Stimulated activated CD8-positive, alpha-beta memory T cell treated with anti-CD3 and anti-CD28 coated beads, Interleukin-7, amount 100 ng/mL, for 24 hours (primary cell): ENCODE data around the gene TSEN2.
"Not testable (repeated sequence)": the region's sequence is repeated elsewhere in the genome, so short reads cannot be mapped to it uniquely, and the experiment has no call there.

Experiments
- DNase-seq: peaks from one replicate; pipeline ENCODE4 v3.0.0-alpha.2; 2020; ENCODE audit warnings: low read depth

The TSEN2 gene

DNA sequence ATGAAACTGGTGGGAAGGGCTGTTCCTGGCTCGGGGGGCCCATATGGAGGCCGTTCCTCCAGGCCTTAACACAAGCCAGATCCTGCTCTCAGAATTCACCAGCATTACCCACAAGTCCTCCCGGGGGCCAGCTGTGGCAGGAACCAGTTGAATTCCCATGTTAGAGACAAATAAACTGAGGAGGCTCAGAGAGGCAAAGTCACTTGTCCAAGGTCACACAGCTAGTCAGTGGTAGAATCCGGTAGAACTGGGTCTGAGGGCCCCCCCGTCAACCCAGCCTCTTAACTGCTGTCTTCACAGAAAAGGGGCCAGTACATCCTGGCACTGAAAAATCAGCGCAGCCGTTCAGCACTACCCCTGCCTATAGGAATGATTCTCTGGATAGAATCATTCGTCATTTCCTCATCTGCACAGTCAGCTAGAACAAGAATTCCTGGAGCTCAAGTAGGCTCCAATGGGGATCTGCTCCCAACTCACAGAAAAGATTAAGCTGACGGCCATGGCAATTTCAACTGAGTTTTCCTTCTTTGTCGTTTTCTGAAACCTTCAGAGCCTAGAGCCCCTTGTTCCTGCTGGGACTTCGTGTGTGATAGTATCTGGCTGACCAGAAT, 12.2 kb upstream of the TSEN2 start:
- DNase-seq: no peak

DNA sequence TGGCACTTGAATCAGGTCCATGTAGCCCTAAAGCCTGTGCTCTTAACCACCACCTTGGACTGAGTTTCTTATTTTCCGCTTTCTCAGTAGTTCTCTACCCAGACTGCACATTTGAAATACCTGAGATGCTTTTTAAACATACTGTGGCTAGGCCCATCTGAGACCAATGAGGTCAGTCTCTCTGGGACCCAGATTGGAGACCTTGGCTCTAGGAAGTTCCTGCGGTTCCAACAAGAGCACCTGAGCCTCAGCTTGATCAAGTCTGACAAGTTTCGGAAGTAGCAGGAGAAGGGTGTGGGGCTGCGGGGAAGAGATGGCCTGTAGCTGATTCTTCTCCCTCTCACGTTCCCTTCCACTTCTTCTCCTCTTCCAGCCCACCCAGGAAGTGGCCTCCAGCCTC, 11.5 kb upstream of the TSEN2 start:
- no peak for DNase-seq

DNA sequence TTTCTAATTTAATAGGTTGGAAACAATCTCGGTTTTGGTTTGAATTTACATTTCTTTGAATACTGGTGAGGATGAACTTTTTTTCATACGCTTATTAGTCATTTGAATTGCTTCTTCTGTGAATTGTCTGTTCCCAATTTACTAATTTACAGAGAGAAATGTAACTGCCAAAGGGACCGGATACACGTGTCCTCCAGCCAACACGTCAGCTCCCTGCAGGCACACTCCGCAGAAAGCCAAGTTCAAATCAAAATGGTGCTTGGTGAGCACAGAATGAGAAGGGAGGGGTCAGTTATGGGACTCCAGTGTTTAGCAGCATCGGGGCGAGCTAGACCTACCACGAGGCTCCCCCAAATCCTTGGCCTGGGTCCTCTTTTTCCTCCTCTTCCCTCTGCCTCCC, 10.8 kb upstream of the TSEN2 start:
- no peak for DNase-seq

DNA sequence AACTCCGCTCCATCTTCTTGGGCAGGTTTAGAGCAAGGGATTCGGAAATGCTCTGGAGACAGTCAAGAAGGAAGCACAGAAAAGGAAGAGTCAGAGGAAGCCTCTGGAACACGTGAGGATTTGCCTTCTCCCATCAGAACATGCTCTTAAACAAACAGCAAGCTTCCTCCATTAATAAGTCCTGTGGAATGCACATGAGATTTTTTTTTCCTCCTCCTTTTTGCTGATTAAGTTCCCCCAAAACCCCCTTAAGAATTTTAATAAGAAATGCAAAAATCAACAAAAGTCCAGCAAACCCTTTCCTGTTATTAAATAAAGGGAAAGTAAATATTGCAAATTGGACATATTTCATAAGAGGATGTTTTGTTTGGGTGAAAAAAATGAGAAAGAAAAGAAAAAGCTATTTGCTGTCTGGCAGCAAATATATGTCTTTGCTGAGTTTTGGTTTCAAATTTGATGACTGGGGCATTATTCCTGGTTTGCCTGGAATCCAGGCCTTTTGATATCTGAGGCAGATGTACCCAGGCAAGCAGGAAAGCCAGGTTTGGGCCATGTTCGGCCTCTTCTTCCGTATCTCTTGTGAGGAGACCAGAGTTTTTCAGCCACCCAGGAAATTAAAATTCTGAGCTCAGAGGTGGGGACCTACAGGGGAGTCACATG, 7.9 kb upstream of the TSEN2 start:
- no peak for DNase-seq

DNA sequence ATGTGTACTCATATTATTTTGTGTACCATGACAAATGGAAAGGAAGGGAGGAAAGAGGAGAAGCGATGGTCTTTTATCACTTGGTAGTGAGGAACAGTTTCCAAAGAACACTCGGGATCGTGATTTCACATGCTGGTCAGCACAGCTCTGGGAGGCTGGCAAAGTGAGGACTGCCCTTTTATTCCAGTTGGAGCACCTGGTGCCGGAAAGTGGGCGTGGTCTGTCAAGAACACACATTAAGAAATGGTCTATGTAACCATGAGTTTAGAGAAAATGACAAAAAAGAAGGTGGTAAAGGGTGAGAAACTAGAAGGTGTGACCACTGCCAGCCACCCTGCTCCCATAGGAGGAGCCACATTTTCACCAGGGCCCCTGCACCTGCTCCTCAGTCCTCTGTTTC, 7.0 kb upstream of the TSEN2 start:
- no peak for DNase-seq

DNA sequence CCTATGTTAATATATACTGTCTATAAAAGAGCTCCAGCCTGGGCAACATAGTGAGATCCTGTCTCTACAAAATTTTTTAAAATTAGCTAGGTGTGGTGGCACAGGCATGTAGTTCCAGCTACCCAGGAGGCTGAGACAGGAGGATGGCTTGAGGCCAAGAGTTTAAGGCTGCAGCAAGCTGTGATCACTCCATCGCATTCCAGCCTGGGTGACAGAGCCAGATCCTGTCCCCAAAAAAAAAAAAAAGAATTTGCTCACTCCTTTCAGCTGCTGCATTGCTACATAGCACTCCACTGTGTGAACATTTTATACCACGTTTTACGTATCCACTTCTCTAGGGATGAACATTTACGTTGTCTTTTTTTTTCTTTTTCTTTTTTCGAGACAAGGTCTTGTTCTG, 6.0 kb upstream of the TSEN2 start:
- DNase-seq: no peak

DNA sequence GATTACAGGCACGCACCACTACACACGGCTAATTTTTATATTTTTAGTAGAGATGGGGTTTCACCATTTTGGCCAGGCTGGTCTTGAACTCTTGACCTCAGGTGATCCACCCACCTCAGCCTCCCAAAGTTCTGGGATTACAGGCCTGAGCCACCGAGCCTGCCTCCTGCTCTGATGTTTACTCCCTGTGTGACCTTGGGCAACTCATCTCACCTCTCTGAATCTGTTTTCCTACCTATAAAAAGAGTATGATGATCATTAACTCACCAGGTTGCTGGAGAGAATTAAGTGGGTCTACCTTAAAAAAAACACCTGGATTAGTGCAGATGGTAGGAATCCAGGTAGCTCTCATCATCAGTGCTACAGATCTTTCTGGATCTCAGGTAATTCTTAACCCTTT, 5.1 kb upstream of the TSEN2 start:
- DNase-seq: not testable (repeated sequence)

DNA sequence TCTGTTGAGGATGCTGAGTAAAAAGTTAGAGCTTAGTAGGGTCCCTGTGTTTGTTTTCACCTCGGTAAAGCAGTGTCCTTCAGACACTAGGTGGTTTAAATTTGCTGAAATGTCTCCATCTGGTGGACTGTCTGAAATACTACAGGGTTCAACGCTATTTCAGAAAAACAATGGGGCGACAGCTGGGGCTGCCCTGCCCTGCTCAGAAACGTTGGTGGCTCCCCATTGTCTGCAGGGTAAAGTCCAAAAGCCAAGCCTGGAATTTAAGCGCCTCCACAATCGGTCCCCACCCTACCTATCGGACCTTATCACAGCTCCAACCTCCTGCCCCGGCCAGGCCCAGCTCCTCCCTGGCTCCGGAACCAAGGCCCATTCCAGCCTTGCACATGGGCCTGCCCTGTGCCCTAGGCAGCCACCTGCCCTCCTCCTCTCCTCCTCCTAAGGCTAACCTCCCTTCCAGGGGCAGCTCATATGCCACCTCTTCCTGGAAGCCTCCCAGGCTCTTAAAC, 4.3 kb upstream of the TSEN2 start:
- DNase-seq: no peak

DNA sequence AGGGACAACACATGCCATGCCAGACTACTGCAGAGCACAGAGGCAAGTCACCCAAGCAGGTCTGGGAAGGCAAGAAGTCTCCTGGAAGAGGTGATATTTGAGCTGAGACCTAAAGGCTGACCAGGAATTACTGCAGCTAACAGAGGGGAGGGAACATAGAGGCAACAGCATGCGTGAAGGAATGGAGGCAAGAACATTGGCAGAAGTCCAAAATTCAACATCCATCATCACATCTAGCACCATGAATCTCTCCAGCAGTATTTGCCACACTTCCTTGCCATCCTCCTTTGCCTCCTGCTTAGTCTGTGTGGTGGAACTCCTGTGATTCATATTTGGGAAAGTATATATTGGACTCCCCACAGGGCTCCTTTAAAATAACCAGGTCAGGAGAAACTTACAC, 870 bp upstream of the TSEN2 start:
- no peak for DNase-seq

DNA sequence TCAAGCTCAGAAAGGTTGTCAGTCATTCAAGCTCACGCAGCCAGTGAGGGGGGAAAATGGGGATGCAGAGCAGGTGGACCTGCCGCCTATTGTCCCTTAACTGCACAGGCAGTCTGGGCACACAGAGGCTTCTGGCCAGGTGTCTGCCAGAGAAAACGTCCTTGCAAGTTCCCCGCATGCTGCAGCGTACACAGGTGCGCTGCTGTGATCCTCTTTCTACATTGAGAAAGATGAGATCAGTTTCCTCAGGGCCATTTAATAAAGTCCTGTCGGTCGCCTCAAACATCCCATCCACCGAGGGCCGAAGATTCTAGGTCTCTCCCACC, 445 bp upstream of the TSEN2 start:
- no peak for DNase-seq

DNA sequence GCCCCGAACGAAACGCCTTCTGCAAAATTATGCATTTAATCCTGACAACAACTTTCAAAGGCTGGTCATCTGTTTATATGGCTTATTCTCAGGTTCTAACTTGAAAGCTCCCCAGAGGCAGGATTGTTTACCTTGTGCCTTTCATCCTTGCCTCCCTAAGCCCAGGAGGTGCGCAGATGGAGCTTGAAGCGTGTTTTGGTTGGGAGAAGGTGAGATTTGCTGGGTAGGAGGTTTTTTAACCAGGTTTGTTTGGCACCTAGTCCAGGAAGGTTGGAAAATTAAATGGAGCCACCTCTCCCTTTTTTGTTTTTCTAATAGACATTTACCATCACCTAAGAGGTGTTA, 675 bp downstream of the TSEN2 start:
- no peak for DNase-seq

DNA sequence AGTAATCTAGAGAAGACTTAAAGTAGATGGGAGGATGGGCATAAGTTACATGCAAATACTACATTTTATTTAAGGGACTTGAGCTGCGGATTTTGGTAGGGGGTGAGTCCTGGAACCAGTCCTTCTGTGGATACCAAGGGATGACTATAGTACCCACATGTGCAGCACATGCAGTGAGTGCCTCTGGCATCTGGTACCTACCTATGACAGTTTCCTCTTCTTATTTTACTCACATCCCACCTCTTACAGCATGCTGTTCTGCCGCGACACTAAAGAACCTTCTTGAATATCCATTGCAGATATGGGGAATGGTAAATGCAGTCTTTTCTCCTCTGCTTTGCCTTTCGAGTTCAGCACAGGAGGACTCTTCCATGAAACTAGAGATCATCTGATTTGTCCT, 1.7 kb downstream of the TSEN2 start:
- DNase-seq: no peak

DNA sequence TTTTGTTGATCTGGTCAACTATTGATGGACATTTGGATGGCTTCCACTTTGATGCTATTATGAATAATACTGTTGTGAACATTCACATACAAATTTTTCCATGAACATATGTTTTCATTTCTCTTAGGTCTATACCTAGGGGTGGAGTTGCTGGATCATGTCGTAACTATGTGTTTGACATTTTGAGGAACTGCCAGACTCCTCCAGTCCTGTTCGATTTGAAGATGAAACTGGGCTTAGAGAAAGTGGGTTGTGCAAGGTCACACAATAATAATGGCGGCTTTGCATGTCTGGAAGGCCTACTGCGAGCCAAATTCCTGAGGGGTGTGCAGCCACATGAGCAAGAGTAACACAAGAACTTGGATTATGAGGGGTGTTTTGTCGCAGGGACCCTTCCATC, 2.6 kb downstream of the TSEN2 start:
- no peak for DNase-seq

DNA sequence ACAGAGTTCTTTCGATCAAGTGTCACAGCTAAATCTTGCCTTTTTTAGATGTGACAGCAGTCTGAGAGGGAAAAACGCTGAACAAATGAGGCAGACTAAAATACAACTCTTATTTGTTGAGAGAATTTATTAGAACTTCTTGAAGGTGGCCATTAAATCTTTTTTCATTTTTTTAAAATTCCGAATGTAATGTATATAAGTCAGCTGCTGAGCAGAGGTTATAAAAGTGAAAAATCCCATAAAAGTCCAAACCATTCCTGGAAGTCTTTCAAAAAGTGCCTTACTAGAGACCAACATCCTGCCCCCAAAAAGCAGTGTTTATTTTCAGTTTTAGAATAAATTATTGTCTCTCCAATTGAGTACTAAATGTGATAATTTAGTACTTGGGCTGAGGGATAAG, 3.1 kb downstream of the TSEN2 start:
- DNase-seq: no peak

DNA sequence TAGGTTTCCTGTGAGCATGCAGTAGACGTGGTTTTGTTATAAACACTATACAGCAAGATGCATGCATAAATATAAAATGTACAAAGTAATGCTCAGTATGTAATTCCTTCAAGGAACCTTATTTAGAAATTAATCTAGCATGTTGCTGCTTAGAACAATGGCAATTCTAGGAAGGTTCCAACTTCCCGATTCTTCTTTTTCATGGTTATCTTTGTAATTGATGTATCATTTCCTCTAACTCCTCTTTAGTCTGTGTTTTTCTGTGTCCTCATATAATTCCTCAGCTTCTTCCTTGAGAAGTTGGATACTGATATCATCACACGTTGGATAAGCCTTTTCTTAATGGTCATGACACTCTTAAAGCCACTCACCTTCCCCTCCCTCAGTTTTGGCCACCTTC, 3.5 kb downstream of the TSEN2 start:
- DNase-seq: no peak

DNA sequence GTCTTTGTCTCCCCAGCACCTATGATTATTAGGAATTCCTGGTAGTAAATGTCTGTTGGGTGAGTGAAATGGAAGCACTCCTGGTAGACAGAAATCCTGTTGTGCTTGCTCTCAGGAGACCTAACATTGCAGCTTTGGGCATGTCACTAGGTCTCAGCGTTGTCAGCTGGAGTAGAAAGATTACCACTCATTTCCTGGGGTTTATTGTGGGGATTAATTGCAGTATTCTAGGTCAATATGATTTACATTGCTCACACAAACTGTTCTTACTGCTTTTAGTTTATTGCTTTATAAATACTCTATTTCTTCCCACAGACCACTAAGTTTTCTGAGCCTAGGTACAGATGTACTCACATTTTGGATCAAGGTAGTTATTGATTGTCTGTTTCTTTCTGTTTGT, 5.1 kb downstream of the TSEN2 start:
- no peak for DNase-seq

DNA sequence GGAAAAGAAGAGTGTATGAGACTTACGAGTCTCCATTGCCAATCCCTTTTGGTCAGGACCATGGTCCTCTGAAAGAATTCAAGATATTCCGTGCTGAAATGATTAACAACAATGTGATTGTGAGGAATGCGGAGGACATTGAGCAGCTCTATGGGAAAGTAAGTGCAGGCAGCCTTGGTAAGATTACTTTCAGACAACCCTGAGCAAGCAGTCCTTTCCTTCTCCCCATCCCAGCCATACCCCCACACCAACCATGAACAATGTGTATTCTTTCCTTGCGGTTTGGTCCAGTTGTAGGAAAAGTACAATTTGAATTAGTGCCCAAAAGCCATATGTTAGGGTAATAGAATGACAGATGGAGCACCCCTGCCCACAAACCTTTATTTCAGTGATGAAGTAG, 5.6 kb downstream of the TSEN2 start:
- no peak for DNase-seq

DNA sequence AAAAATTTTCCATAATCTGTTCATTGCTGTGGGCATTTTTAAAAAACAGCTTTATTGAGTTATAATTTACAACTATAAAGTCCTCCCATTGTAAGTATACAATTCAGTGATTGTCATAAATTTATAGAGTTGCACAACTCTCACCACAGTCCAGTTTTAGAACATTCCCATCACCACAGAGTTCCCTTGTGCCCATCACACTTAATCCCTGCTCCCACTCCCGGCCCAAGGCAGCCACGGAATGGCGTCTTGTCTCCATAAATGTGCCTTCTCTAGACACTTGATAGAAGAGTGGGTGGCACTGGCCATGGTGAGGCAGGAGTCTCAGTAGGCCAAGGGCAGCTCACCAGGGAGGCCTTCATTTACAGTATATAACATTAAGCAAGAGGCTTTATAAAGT, 6.3 kb downstream of the TSEN2 start:
- DNase-seq: no peak

DNA sequence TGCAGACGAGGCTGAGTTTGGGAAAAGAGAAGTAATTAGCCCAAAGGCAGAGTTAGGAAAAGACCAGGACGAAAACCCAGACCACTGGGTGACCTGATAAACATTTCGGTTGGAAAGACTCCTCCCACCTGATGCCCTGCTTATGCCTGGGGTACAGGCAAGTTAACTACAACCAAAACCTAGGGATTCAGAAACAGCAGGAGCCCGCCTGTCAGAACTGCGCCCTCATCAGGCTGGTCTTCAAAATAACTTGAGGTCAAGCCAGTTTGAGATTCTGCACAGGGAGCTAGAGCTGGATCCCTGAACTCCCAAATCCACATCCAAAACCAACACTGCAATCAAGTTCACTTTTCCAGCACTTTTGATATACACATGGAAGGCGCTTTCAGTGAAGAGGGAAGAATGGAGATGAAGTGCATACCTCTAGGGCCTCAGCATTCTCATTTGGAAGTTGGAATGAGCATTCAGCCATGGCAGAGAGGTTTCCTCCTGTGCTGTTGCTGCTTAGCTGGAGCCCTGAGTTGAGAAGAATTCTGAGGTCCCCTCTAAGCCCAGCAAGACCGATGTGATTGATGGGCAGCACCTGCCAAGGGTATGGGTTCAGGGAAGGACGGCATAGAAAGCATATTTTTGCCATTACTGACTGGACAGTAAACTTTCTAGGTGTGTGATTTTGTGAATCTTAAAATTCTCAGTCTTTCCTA, 11.6 kb downstream of the TSEN2 start:
- no peak for DNase-seq

DNA sequence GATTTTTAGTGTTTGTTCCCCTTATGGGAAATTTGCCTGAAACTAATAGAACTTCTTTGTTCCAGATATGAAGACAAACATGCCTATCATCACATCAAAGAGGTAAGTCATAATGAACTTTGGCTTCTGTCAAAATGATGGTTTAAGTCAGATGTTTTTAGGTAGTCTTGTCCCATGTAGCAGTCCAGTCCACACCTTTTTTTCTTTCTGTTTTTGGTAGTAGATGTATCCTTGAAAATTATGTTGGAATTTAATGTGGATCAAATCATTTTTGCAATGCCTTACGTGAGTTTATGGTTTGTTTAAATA, 12.1 kb downstream of the TSEN2 start:
- DNase-seq: no peak

DNA sequence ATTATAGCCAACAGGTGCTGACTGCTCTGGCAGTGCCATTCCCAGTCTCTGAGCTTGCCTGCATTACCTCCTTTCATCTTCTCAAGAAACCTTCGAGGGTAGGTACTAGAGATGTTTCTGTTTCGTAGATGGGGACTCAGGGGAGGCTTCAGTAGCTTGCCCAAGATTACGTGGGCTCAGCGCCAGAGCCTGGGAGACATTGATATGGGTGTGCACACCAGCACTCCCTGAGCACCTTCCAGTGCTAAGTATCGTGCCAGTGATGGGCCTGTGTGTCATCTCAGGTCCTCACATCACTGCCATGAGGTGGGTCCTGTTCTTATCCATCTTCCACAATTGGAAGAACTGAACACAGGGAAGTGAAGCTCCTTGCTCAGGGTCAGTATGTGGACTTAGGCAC, 15.2 kb downstream of the TSEN2 start:
- DNase-seq: no peak

DNA sequence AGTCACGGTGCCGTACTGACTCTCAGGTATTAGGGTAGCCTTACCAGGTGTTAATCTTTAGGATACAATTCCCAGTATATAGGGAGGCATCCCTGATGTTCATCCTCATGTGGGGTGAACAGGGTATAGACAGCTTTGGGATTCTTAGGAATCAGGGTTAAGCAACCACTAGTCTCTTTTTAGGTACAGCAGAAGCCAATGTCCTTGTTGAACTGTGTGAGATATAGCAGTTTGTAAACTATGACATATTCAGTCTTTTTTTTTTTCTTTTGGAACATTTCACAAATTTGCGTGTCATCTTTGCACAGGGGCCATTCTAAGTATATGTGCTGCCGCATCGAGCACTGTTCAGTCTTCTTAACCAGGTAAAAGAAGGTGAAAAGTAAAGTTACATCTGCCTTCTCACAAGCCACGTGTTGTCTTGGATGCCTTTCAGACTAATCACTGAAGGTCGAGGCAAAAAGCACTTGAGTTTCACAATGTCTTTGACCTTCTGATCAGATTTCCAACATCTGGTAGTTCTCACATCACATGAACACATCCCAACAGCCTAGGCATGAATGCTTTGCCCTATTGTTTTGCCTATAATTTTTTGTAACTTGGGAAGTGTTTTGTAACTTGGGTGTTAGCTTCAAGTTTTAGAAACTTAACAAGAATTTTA, 17.2 kb downstream of the TSEN2 start:
- no peak for DNase-seq

DNA sequence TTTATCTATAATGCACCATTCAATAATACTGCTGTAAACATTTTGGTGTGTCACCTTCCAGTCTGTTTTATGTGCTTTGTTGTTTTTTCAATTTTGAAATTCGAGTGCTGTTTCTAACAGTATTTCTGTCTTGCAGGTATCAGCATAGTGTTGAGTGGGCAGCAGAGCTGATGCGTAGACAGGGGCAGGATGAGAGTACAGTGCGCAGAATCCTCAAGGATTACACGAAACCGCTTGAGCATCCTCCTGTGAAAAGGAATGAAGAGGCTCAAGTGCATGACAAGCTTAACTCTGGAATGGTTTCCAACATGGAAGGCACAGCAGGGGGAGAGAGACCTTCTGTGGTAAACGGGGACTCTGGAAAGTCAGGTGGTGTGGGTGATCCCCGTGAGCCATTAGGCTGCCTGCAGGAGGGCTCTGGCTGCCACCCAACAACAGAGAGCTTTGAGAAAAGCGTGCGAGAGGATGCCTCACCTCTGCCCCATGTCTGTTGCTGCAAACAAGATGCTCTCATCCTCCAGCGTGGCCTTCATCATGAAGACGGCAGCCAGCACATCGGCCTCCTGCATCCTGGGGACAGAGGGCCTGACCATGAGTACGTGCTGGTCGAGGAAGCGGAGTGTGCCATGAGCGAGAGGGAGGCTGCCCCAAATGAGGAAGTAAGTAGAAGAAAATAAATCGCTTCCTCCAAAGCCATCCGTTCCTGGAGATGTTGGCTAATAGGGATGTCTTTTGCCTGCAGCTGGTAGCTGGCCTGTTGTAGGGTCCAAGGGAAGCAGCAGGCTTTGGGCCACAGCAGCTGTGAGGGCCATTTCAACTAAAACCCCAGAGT, 19.1 kb downstream of the TSEN2 start:
- DNase-seq: no peak
